Activated T-cell treated with anti-CD3 and anti-CD28 coated beads for 48 hours (primary cell): ENCODE data around the gene PDE6D.
"Not testable (repeated sequence)": the region's sequence is repeated elsewhere in the genome, so short reads cannot be mapped to it uniquely, and the experiment has no call there.

Experiments used
- DNase-seq: peaks from one replicate; pipeline ENCODE4 v3.0.0-alpha.2; 2020; ENCODE audit warnings: low read depth

Gene PDE6D

GRCh38 chr2:231718799-231719198 lies 62.3 kb downstream of the PDE6D start:
- no peak for DNase-seq

GRCh38 chr2:231717281-231718171 lies 63.6 kb downstream of the PDE6D start:
- peak; percentile 25 for DNase-seq

- no peak for DNase-seq
Measured at GRCh38 chr2:231716666-231717280, 64.3 kb downstream of the PDE6D start.

GRCh38 chr2:231715988-231716616 lies 65.0 kb downstream of the PDE6D start:
- no peak for DNase-seq

GRCh38 chr2:231715499-231715837 lies 65.6 kb downstream of the PDE6D start:
- DNase-seq, result no peak

- DNase-seq, result peak; percentile 69
Measured at GRCh38 chr2:231714639-231715498, 66.2 kb downstream of the PDE6D start.

GRCh38 chr2:231713730-231714638 lies 67.1 kb downstream of the PDE6D start:
- peak; percentile 87 for DNase-seq

- not testable (repeated sequence) for DNase-seq
Measured at GRCh38 chr2:231713406-231713729, 67.7 kb downstream of the PDE6D start.

GRCh38 chr2:231712451-231713021 lies 68.5 kb downstream of the PDE6D start:
- peak; percentile 48 for DNase-seq

- DNase-seq, result no peak
Measured at GRCh38 chr2:231711677-231712450, 69.2 kb downstream of the PDE6D start.

GRCh38 chr2:231710799-231711676 lies 70.0 kb downstream of the PDE6D start:
- DNase-seq, result no peak

- peak; percentile 87 for DNase-seq
Measured at GRCh38 chr2:231709981-231710798, 70.9 kb downstream of the PDE6D start.

GRCh38 chr2:231709636-231709980 lies 71.5 kb downstream of the PDE6D start:
- no peak for DNase-seq

GRCh38 chr2:231708773-231709635 lies 72.1 kb downstream of the PDE6D start:
- peak; percentile 42 for DNase-seq

GRCh38 chr2:231707927-231708772 lies 72.9 kb downstream of the PDE6D start, which contains the start of gene PTMA:
Gene PTMA, plus strand, starts transcription at chr2:231708525. Its CDS starts 182 bp downstream, at chr2:231708707.
- peak; percentile 100 for DNase-seq

- peak; percentile 51 for DNase-seq
Measured at GRCh38 chr2:231707625-231707926, 73.5 kb downstream of the PDE6D start.
